Neural cell (in vitro differentiated cells): ENCODE data around the gene TPST2.

Experiments used
- EP300 ChIP-seq: fragments of 450-650 bp; conservative IDR thresholded peaks from 2 replicates; pipeline ENCODE4 v1.6.1; 2014; ENCODE audit warnings: antibody characterized with exemption, mild to moderate bottlenecking, moderate library complexity; ENCODE audit not compliant: poor library complexity, severe bottlenecking
- EZH2 ChIP-seq: fragments of 200-600, 300-800 bp; shearing (Covaris generic), sonication (generic); IDR thresholded peaks from 2 replicates; pipeline ENCODE4 v1.6.1; 2014; ENCODE audit warnings: antibody characterized with exemption, low read length, borderline replicate concordance, mild to moderate bottlenecking; ENCODE audit not compliant: insufficient read depth, poor library complexity, severe bottlenecking
- MXI1 ChIP-seq: fragments of 450-650 bp; conservative IDR thresholded peaks from 2 replicates; pipeline ENCODE4 v1.6.1; 2014; ENCODE audit warnings: antibody characterized with exemption, mild to moderate bottlenecking; ENCODE audit not compliant: poor library complexity, severe bottlenecking
- POLR2AphosphoS5 ChIP-seq: IDR thresholded peaks from 2 replicates; pipeline ENCODE4 v1.6.1; 2012
- REST ChIP-seq: IDR thresholded peaks from 2 replicates; pipeline ENCODE4 v1.6.1; 2012; ENCODE audit warnings: borderline replicate concordance
- SMC3 ChIP-seq: fragments of 450-650 bp; conservative IDR thresholded peaks from 2 replicates; pipeline ENCODE4 v1.6.1; 2014; ENCODE audit warnings: antibody characterized with exemption, mild to moderate bottlenecking, moderate library complexity; ENCODE audit not compliant: poor library complexity
- TAF1 ChIP-seq: IDR thresholded peaks from 2 replicates; pipeline ENCODE4 v1.6.1; 2012; ENCODE audit warnings: low read depth
- TF ChIP-seq, protein P1 (sequence below): fragments of 450-650 bp; IDR thresholded peaks from 2 replicates; pipeline ENCODE4 v1.5.1; 2014; ENCODE audit warnings: antibody characterized with exemption, mild to moderate bottlenecking, moderate library complexity; ENCODE audit not compliant: poor library complexity, severe bottlenecking

GRCh38 chr22:26621663-26622062, 31.7 kb upstream of the TPST2 start, which contains the start of gene CRYBA4:
- TF ChIP-seq, protein P1, sequence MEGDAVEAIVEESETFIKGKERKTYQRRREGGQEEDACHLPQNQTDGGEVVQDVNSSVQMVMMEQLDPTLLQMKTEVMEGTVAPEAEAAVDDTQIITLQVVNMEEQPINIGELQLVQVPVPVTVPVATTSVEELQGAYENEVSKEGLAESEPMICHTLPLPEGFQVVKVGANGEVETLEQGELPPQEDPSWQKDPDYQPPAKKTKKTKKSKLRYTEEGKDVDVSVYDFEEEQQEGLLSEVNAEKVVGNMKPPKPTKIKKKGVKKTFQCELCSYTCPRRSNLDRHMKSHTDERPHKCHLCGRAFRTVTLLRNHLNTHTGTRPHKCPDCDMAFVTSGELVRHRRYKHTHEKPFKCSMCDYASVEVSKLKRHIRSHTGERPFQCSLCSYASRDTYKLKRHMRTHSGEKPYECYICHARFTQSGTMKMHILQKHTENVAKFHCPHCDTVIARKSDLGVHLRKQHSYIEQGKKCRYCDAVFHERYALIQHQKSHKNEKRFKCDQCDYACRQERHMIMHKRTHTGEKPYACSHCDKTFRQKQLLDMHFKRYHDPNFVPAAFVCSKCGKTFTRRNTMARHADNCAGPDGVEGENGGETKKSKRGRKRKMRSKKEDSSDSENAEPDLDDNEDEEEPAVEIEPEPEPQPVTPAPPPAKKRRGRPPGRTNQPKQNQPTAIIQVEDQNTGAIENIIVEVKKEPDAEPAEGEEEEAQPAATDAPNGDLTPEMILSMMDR: no peak
- TF ChIP-seq POLR2AphosphoS5 (no peak), TAF1 (no peak), EP300 (no peak), EZH2 (no peak), SMC3 (no peak), REST (no peak), MXI1 (no peak)
